ENCODE data around the gene ARID2.

ARID2 gene

GRCh38 chr12:45898094-45898493, 168.6 kb downstream of the ARID2 start:
- no peak for TF ChIP-seq FOXP2 (optimal IDR thresholded peaks at IDR 0.05; ENCODE audit: borderline replicate concordance, extremely low read depth, extremely low read length, insufficient read depth)
- no peak for TF ChIP-seq POLR2AphosphoS5 (IDR thresholded peaks at IDR 0.05; ENCODE audit: low read depth, low read length)
- TF ChIP-seq TAF1 (IDR thresholded peaks at IDR 0.05; ENCODE audit: borderline replicate concordance, insufficient read depth, low read length), result no peak
- TF ChIP-seq SIN3A (IDR thresholded peaks at IDR 0.05; ENCODE audit: borderline replicate concordance, insufficient read depth, low read length), result no peak
- no peak for TF ChIP-seq REST (IDR thresholded peaks at IDR 0.05; ENCODE audit: insufficient read depth in 1 of 2, low read depth in 2 of 2, low read length in 2 of 2)

- TF ChIP-seq FOXP2 (optimal IDR thresholded peaks at IDR 0.05; ENCODE audit: borderline replicate concordance, extremely low read depth, extremely low read length, insufficient read depth) (no peak), SIN3A (IDR thresholded peaks at IDR 0.05; ENCODE audit: borderline replicate concordance, insufficient read depth, low read length) (no peak), POLR2AphosphoS5 (IDR thresholded peaks at IDR 0.05; ENCODE audit: low read depth, low read length) (no peak), REST (IDR thresholded peaks at IDR 0.05; ENCODE audit: insufficient read depth in 1 of 2, low read depth in 2 of 2, low read length in 2 of 2) (no peak), TAF1 (IDR thresholded peaks at IDR 0.05; ENCODE audit: borderline replicate concordance, insufficient read depth, low read length) (no peak)
Measured at GRCh38 chr12:45907955-45908354, 178.4 kb downstream of the ARID2 start.

GRCh38 chr12:45909041-45909713, 179.7 kb downstream of the ARID2 start:
- TF ChIP-seq POLR2AphosphoS5 (IDR thresholded peaks at IDR 0.05; ENCODE audit: low read depth, low read length) (no peak), FOXP2 (optimal IDR thresholded peaks at IDR 0.05; ENCODE audit: borderline replicate concordance, extremely low read depth, extremely low read length, insufficient read depth) (no peak), TAF1 (IDR thresholded peaks at IDR 0.05; ENCODE audit: borderline replicate concordance, insufficient read depth, low read length) (no peak), REST (IDR thresholded peaks at IDR 0.05; ENCODE audit: insufficient read depth in 1 of 2, low read depth in 2 of 2, low read length in 2 of 2) (no peak), SIN3A (IDR thresholded peaks at IDR 0.05; ENCODE audit: borderline replicate concordance, insufficient read depth, low read length) (no peak)

- TF ChIP-seq REST (IDR thresholded peaks at IDR 0.05; ENCODE audit: insufficient read depth in 1 of 2, low read depth in 2 of 2, low read length in 2 of 2) (no peak), SIN3A (IDR thresholded peaks at IDR 0.05; ENCODE audit: borderline replicate concordance, insufficient read depth, low read length) (no peak), TAF1 (IDR thresholded peaks at IDR 0.05; ENCODE audit: borderline replicate concordance, insufficient read depth, low read length) (no peak), POLR2AphosphoS5 (IDR thresholded peaks at IDR 0.05; ENCODE audit: low read depth, low read length) (no peak), FOXP2 (optimal IDR thresholded peaks at IDR 0.05; ENCODE audit: borderline replicate concordance, extremely low read depth, extremely low read length, insufficient read depth) (no peak)
Measured at GRCh38 chr12:45912774-45913173, 183.3 kb downstream of the ARID2 start.

Data from PFSK-1 (cell line).